OCI-LY3 (cell line): ENCODE measurements around the gene CCDC110.

Source experiments
- CTCF ChIP-seq: fragments of 200-600, 300-600 bp; sonication (generic); IDR thresholded peaks from 2 replicates; pipeline ENCODE4 v1.5.1; 2014; ENCODE audit warnings: antibody characterized with exemption, low read length, low read depth
- EZH2phosphoT487 ChIP-seq: fragments of 200-600 bp; shearing (Covaris generic); IDR thresholded peaks from 2 replicates; pipeline ENCODE4 v1.6.1; 2018; ENCODE audit warnings: antibody characterized with exemption, mixed run types, low read depth

- TF ChIP-seq CTCF (no peak), EZH2phosphoT487 (no peak)
Measured at GRCh38 chr4:185500576-185500975, 29.0 kb upstream of the CCDC110 start.
